Measurements from ENCODE around the gene SDR42E2. TPM values are rescaled to one million over a fixed set of nuclear protein-coding genes. Genes with fewer than 3 reads are reported as not detected.

SDR42E2 gene
- total RNA-seq, 1 experiment from 2014 or later = not detected

- DNase-seq (ENCODE audit: low read depth) = no peak
Observed at GRCh38 chr16:22240023-22240710, 77.9 kb downstream of the SDR42E2 start.

Other genes starting within 250 kb of the SDR42E2 start
- gene UQCRC2, start 209.1 kb upstream of the SDR42E2 start, total RNA-seq (2014; rRNA removed; shearing (Covaris generic)) = 125 and 137 TPM in 2 replicates
- not detected in 2 replicates for gene PDZD9, start 161.4 kb upstream of the SDR42E2 start, total RNA-seq (2014; rRNA removed; shearing (Covaris generic))
- gene MOSMO, start 154.4 kb upstream of the SDR42E2 start, total RNA-seq (2014; rRNA removed; shearing (Covaris generic)) = 23.4 and 30.8 TPM in 2 replicates
- not detected in 2 replicates for gene VWA3A, start 70.0 kb upstream of the SDR42E2 start, total RNA-seq (2014; rRNA removed; shearing (Covaris generic))
- gene EEF2K, start 43.8 kb downstream of the SDR42E2 start, total RNA-seq (2014; rRNA removed; shearing (Covaris generic)) = 22.8 and 23.6 TPM in 2 replicates
- gene POLR3E, start 134.9 kb downstream of the SDR42E2 start, total RNA-seq (2014; rRNA removed; shearing (Covaris generic)) = 82.5 and 93.6 TPM in 2 replicates
- gene CDR2, start 212.1 kb downstream of the SDR42E2 start, total RNA-seq (2014; rRNA removed; shearing (Covaris generic)) = 17.3 and 18.2 TPM in 2 replicates

Measured in HT1080 (cell line).